Medulla oblongata (tissue), 1 donor: ENCODE data around the gene BPIFB6.

Source experiments
- DNase-seq: peaks from one replicate; pipeline ENCODE4 v3.0.0-alpha.2; 2015; ENCODE audit errors: extremely low spot score

Gene BPIFB6

GRCh38 chr20:33015700-33016580 lies 15.5 kb upstream of the BPIFB6 start:
- DNase-seq, result no peak

GRCh38 chr20:33016581-33017109 lies 14.8 kb upstream of the BPIFB6 start:
- DNase-seq, result no peak

- no peak for DNase-seq
These were observed 13.9 kb upstream of the BPIFB6 start for GRCh38 chr20:33017542-33017941.

GRCh38 chr20:33018169-33018931 lies 13.1 kb upstream of the BPIFB6 start:
- no peak for DNase-seq

- no peak for DNase-seq
These were observed 11.8 kb upstream of the BPIFB6 start for GRCh38 chr20:33019465-33020277.

GRCh38 chr20:33020278-33021161 lies 10.9 kb upstream of the BPIFB6 start:
- no peak for DNase-seq

- DNase-seq, result no peak
These were observed 9.6 kb upstream of the BPIFB6 start for GRCh38 chr20:33021879-33022278.

GRCh38 chr20:33022289-33022688 lies 9.2 kb upstream of the BPIFB6 start:
- DNase-seq, result no peak

- no peak for DNase-seq
These were observed 8.6 kb upstream of the BPIFB6 start for GRCh38 chr20:33022694-33023438.

GRCh38 chr20:33023439-33024242 lies 7.8 kb upstream of the BPIFB6 start:
- DNase-seq, result no peak

GRCh38 chr20:33024243-33024560 lies 7.2 kb upstream of the BPIFB6 start:
- no peak for DNase-seq

GRCh38 chr20:33024609-33025317 lies 6.7 kb upstream of the BPIFB6 start:
- no peak for DNase-seq

GRCh38 chr20:33025318-33025876 lies 6.1 kb upstream of the BPIFB6 start:
- no peak for DNase-seq

- DNase-seq, result no peak
These were observed 5.2 kb upstream of the BPIFB6 start for GRCh38 chr20:33026072-33026778.

- DNase-seq, result no peak
These were observed 4.4 kb upstream of the BPIFB6 start for GRCh38 chr20:33026779-33027759.
